RWPE2 (cell line): ENCODE data around the gene ADRB1.

Experiments used
- ATAC-seq: fragments of 200-7000 bp; cut with Tn5 transposase; 3 replicates; pipeline ENCODE4 v1.9.1; 2021; ENCODE audit warnings: low read depth
- DNase-seq: peaks from one replicate; pipeline ENCODE4 v3.0.0-alpha.2; 2020; ENCODE audit warnings: low spot score
- H3K27ac ChIP-seq: fragments of 450-650 bp; 2 replicates; pipeline ENCODE4 v1.5.1; 2017; ENCODE audit warnings: mild to moderate bottlenecking; ENCODE audit not compliant: poor library complexity, severe bottlenecking
- H3K27me3 ChIP-seq: fragments of 250-450 bp; sonication (Bioruptor Pico); 2 replicates; pipeline ENCODE4 v1.5.1; 2021; ENCODE audit warnings: mild to moderate bottlenecking, moderate library complexity; ENCODE audit not compliant: insufficient read depth, poor library complexity, severe bottlenecking
- H3K36me3 ChIP-seq: fragments of 250-450 bp; sonication (Bioruptor Pico); 2 replicates; pipeline ENCODE4 v1.5.1; 2020; ENCODE audit warnings: low read depth, mild to moderate bottlenecking, moderate library complexity
- H3K4me1 ChIP-seq: fragments of 250-450 bp; sonication (Bioruptor Pico); 2 replicates; pipeline ENCODE4 v1.5.1; 2021; ENCODE audit warnings: mild to moderate bottlenecking, moderate library complexity; ENCODE audit not compliant: insufficient read depth, poor library complexity, severe bottlenecking
- H3K4me3 ChIP-seq: fragments of 250-450 bp; sonication (Bioruptor Pico); 2 replicates; pipeline ENCODE4 v1.5.1; 2021; ENCODE audit warnings: mild to moderate bottlenecking, moderate library complexity; ENCODE audit not compliant: severe bottlenecking
- H3K9me3 ChIP-seq: fragments of 250-450 bp; sonication (Bioruptor Pico); 2 replicates; pipeline ENCODE4 v1.5.1; 2021; ENCODE audit warnings: mild to moderate bottlenecking, moderate library complexity; ENCODE audit not compliant: severe bottlenecking
- CTCF ChIP-seq: fragments of 450-650 bp; IDR thresholded peaks from one replicate; pipeline ENCODE4 v1.5.1; 2017; ENCODE audit warnings: mild to moderate bottlenecking, moderate library complexity; ENCODE audit not compliant: poor library complexity, severe bottlenecking

Gene ADRB1

DNA sequence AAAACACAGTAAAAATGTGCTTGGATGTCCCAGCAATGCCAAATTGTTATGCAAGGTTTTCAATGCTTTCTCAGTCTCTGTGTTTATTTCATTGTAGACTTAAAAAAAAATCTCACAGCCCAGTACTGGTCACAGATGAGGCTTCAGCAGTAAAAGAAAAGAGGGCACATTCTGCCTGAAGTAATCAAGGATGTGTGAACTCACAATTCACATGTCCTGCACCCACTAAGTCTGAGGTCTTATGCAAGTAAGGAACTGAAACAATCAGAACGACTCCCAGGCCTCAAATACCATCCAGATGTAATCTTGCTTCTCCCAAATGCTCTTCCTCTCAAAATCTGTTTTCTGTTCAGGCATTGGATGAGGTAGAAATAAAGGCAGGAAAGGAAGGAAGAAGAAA is 33.7 kb downstream of the ADRB1 start:
- TF ChIP-seq CTCF, result no peak
- Histone ChIP-seq H3K4me1 (peaks cover 4% of the 10 kb centered on the region), H3K27me3 (no peaks in the 10 kb centered on the region), H3K27ac (no peak overlapping the region), H3K9me3 (no peaks in the 10 kb centered on the region), H3K4me3 (no peak overlapping the region), H3K36me3 (no peaks in the 10 kb centered on the region)
- DNase-seq (no peak), ATAC-seq (no peak)

DNA sequence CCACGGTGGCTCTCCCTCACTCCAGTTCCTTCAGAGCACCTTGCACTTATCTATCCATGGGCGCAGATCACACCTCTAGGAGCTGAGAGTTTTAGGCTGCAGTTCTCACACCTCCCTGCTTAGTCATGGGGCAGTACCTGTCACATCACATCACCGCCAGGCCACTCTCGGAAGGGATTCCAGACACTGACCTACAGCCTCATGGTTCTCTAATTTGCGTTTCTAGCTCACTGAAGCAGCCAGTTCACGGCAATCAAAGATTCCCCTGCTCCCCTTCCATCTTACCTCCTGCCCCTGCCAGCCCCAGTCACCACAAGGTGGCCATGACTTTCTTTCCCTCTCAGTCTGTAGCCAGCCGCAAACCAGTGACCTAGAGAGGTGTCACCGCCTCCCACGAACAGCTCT is 34.2 kb downstream of the ADRB1 start:
- ATAC-seq (no peak), DNase-seq (no peak)
- no peaks in the 10 kb centered on the region for H3K36me3 ChIP-seq
- peaks cover 4% of the 10 kb centered on the region for H3K4me1 ChIP-seq
- H3K9me3 ChIP-seq, result no peaks in the 10 kb centered on the region
- no peaks in the 10 kb centered on the region for H3K27me3 ChIP-seq
- no peak overlapping the region for H3K27ac ChIP-seq
- no peak for TF ChIP-seq CTCF
- H3K4me3 ChIP-seq, result no peak overlapping the region

DNA sequence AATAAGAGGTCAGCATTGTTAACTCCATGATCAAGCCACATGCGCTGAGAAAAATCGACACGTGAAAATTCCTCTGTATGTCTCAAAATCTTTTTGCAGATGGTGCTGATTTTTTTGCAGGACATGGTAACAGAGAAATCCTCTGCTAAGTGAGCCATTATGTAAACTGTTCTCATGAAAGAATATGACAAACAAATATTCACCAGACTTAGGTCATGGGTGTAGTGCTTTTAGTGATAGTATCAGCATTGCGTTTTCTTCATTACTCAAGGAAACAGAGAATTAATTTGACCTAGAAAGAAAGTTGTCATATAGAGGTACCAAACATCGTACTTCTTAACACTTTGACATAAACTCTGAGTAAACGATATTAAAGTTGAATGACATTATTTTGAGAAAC is 34.7 kb downstream of the ADRB1 start:
- Histone ChIP-seq H3K4me1 (peaks cover 4% of the 10 kb centered on the region), H3K27ac (no peak overlapping the region), H3K36me3 (no peaks in the 10 kb centered on the region), H3K9me3 (no peaks in the 10 kb centered on the region), H3K27me3 (no peaks in the 10 kb centered on the region), H3K4me3 (no peak overlapping the region)
- DNase-seq (no peak), ATAC-seq (no peak)
- no peak for TF ChIP-seq CTCF

DNA sequence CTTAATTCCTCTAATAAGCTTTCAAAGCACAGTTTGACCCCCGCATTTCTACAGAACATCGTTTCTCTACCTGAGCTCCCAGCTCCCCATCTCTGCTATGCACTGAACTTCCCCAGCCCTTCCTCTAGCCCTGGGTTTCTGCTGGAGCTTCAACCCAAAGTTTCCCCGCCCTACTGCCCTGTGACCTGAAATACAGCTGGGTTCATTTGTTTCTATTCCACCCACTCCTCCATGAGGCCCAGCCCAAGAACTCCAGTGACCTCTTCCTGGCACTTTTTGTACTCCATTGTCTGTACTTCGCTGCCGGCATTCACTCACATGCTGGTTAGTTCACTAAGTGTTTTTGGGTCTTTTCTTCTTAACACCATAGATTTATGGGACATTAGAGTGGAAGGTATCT is 35.8 kb downstream of the ADRB1 start:
- no peak for ATAC-seq
- H3K4me3 ChIP-seq, result no peak overlapping the region
- H3K9me3 ChIP-seq, result no peaks in the 10 kb centered on the region
- TF ChIP-seq CTCF, result no peak
- no peaks in the 10 kb centered on the region for H3K36me3 ChIP-seq
- peaks cover 4% of the 10 kb centered on the region for H3K4me1 ChIP-seq
- no peak overlapping the region for H3K27ac ChIP-seq
- DNase-seq, result no peak
- no peaks in the 10 kb centered on the region for H3K27me3 ChIP-seq

DNA sequence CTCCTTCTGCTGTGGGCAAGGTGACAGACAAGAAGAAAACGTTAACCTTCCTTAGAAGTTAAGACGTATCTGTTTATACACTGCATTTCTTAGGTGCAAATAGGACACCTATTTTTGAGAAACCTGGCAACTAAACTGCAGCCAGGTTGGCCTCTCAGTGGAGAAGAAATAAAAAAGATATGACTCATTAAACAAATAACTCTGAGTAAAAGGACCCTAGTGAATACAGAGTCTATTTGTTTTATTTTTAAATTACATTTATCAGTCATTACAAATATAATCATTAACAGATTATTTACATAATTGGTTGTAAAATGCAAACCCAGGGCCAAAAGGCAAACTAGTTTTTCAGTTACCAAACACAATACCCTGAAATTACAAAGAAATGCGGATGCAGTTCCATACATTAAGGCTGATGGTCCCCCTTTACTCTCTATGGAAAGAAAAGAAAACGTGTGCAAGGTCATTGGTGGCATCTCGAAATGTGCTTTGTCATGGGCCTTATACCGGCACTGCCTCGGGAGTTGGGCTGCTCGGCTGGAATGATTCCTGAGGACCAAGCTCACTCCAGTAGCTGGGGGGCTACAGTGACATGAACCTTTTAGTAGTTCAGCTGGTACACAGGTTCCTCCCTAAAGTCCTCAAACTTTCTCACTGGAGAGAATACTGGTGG is 38.4 kb downstream of the ADRB1 start:
- Histone ChIP-seq H3K4me1 (peaks cover 4% of the 10 kb centered on the region), H3K27me3 (no peaks in the 10 kb centered on the region), H3K36me3 (no peaks in the 10 kb centered on the region), H3K4me3 (no peak overlapping the region), H3K27ac (no peak overlapping the region), H3K9me3 (no peaks in the 10 kb centered on the region)
- DNase-seq, result no peak
- TF ChIP-seq CTCF, result no peak
- ATAC-seq, result peak; percentile 67
